GM23248 (cell line): ENCODE data around the gene HOTAIR. TPM values are rescaled to one million over a fixed set of nuclear protein-coding genes. Genes with fewer than 3 reads are reported as not detected.
A peak's percentile ranks its signal among the peaks of the same experiment; 100 is the strongest.

Experiments used
- DNase-seq: peaks from one replicate; pipeline ENCODE4 v3.0.0-alpha.2; 2015
- H2AFZ ChIP-seq: fragments of 200-600 bp; sonication (generic); 2 replicates; pipeline ENCODE4 v1.6.1; 2016; ENCODE audit warnings: antibody characterized with exemption
- H3F3A ChIP-seq: fragments of 200-600 bp; sonication (generic); 2 replicates; pipeline ENCODE4 v1.6.1; 2016; ENCODE audit warnings: mild to moderate bottlenecking, antibody characterized with exemption, mixed run types; ENCODE audit not compliant: insufficient read depth
- H3K27ac ChIP-seq: fragments of 200-600 bp; sonication (generic); 2 replicates; pipeline ENCODE4 v1.5.1; 2016; ENCODE audit warnings: mild to moderate bottlenecking
- H3K27me3 ChIP-seq: fragments of 200-600 bp; sonication (generic); replicated peaks from 2 replicates; pipeline ENCODE4 v1.6.1; 2016; ENCODE audit warnings: mild to moderate bottlenecking; ENCODE audit not compliant: insufficient read depth
- H3K36me3 ChIP-seq: fragments of 200-600 bp; sonication (generic); 2 replicates; pipeline ENCODE4 v1.6.1; 2016; ENCODE audit warnings: low read depth, mild to moderate bottlenecking
- H3K4me1 ChIP-seq: fragments of 200-600 bp; sonication (generic); 2 replicates; pipeline ENCODE4 v1.6.1; 2016; ENCODE audit warnings: mild to moderate bottlenecking; ENCODE audit not compliant: insufficient read depth
- H3K4me2 ChIP-seq: fragments of 200-600 bp; sonication (generic); one replicate; pipeline ENCODE4 v1.6.1; 2016; ENCODE audit warnings: mild to moderate bottlenecking; ENCODE audit not compliant: unreplicated experiment
- H3K4me3 ChIP-seq: fragments of 200-600 bp; sonication (generic); 2 replicates; pipeline ENCODE4 v1.5.1; 2016; ENCODE audit warnings: mild to moderate bottlenecking
- H3K79me2 ChIP-seq: fragments of 200-600 bp; sonication (generic); 2 replicates; pipeline ENCODE4 v1.6.1; 2016; ENCODE audit warnings: mild to moderate bottlenecking; ENCODE audit not compliant: insufficient read depth
- H3K9ac ChIP-seq: fragments of 200-600 bp; sonication (generic); 2 replicates; pipeline ENCODE4 v1.6.1; 2016; ENCODE audit warnings: mild to moderate bottlenecking
- H3K9me2 ChIP-seq: fragments of 200-600 bp; sonication (generic); 2 replicates; pipeline ENCODE4 v1.6.1; 2016; ENCODE audit warnings: mixed run types, mild to moderate bottlenecking, moderate library complexity; ENCODE audit not compliant: insufficient read depth
- H3K9me3 ChIP-seq: fragments of 200-600 bp; sonication (generic); one replicate; pipeline ENCODE4 v1.6.1; 2017; ENCODE audit warnings: low read depth
- H4K20me1 ChIP-seq: fragments of 200-600 bp; sonication (generic); 2 replicates; pipeline ENCODE4 v1.6.0; 2016; ENCODE audit not compliant: insufficient read depth
- EZH2 ChIP-seq: fragments of 200-600 bp; sonication (generic); IDR thresholded peaks from 2 replicates; pipeline ENCODE4 v1.6.1; 2018; ENCODE audit warnings: antibody characterized with exemption, mild to moderate bottlenecking; ENCODE audit not compliant: insufficient read depth, poor library complexity, severe bottlenecking
- EZH2phosphoT487 ChIP-seq: fragments of 200-600 bp; sonication (generic); IDR thresholded peaks from 2 replicates; pipeline ENCODE4 v1.6.1; 2018; ENCODE audit warnings: antibody characterized with exemption, moderate library complexity, mild to moderate bottlenecking, low read depth; ENCODE audit not compliant: insufficient read depth
- WGBS, 2 experiments: methylation state at CpG; one replicate each; pipeline ENCODE4 v1.1.6; 2015 to 2017; ENCODE audit warnings: low lambda C conversion rate in 2 of 2, low coverage in 1 of 2; ENCODE audit errors: missing lambda C conversion rate in 2 of 2; 5-methylcytosine and 5-hydroxymethylcytosine counted together
- in situ Hi-C: fragments of 300-500 bp; cut with MboI; formaldehyde crosslinking; loops from 2 replicates; pipeline ENCODE4 v1.15.0; 2020
- polyA plus RNA-seq: library from polyadenylated mRNA; unstranded; fragments of >200 nt; fragmentation: Nextera tagmentation; extraction: Ambion mirVana; gene quantifications from 2 replicates; pipeline ENCODE4 v1.2.1, GENCODE V29; 2016
- total RNA-seq: library from RNA; depleted of rRNA; stranded (reverse); fragments of >200 nt; shearing (Covaris generic); gene quantifications from 2 replicates; pipeline ENCODE4 v1.2.3, GENCODE V29; 2014

The HOTAIR gene
- total and polyA plus RNA-seq, 2 experiments from 2014 or later, result not detected

DNA sequence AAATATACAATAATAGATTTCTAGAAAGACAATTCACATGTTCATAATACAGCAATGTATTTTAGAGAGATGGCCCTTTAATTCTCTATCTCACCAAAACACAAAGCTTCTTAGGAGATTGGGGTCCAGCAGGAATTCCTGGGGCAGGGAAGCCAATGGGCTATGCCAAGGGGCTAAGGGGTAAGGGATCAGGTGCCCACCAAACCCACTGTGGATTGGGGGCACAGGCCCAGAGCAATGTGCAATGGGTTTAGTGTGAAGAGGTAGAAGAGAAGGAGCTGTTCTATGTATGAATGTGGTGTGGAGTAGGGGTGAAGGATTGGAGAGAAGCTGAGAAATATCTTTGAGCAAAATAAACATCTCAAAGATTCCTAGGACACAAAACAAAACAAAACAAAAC lies 33.6 kb downstream of the HOTAIR start:
- no peaks in the 10 kb centered on the region for H3K9me2 ChIP-seq
- peaks cover 97% of the 10 kb centered on the region for H3K27me3 ChIP-seq
- in situ Hi-C loops, result no loop called here
- H2AFZ ChIP-seq, result no peak overlapping the region
- no peaks in the 10 kb centered on the region for H3F3A ChIP-seq
- no peak overlapping the region for H3K9ac ChIP-seq
- no peak for TF ChIP-seq EZH2
- no peaks in the 10 kb centered on the region for H4K20me1 ChIP-seq
- H3K79me2 ChIP-seq, result no peaks in the 10 kb centered on the region
- no peaks in the 10 kb centered on the region for H3K4me1 ChIP-seq
- no peaks in the 10 kb centered on the region for H3K9me3 ChIP-seq
- no peak overlapping the region for H3K4me2 ChIP-seq
- no peak overlapping the region for H3K27ac ChIP-seq
- no peak overlapping the region for H3K4me3 ChIP-seq
- no peak for DNase-seq
- no peaks in the 10 kb centered on the region for H3K36me3 ChIP-seq

DNA sequence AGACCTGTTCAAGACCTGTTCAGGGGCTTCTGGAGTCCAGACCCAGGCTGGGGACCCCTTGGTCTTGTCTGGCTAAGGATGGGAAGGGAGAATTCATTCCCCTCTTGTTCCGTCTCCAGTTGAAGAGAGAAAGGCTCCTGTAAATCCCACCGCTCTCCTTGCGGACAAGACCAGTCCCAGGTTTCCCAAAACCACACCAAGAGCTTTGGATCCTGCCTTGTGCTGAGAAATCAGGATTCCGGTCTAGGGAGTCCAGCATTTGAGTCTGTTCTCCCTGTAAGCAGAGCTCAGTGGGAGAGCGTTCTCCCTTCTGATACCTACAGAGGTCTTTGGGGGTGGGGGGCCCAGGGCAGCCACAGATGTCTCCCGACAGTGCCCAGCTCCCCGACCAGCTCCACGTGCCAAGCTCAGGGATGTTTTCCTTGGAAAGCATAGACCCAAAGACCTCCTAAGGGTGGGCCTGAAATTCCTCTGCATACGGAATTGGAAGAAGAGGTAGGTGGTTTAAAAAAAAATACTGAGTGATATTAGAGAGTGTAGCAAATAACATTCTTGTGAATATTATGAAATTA lies 34.2 kb downstream of the HOTAIR start:
- no peak overlapping the region for H3K4me2 ChIP-seq
- H3K36me3 ChIP-seq, result no peaks in the 10 kb centered on the region
- no peaks in the 10 kb centered on the region for H3K79me2 ChIP-seq
- no peaks in the 10 kb centered on the region for H3K9me2 ChIP-seq
- TF ChIP-seq EZH2, result peak; percentile 5
- no peak for TF ChIP-seq EZH2phosphoT487
- H4K20me1 ChIP-seq, result no peaks in the 10 kb centered on the region
- in situ Hi-C loops, result no loop called here
- H3K27ac ChIP-seq, result no peak overlapping the region
- WGBS, 2 experiments, result 10 to 14% methylated on average over 9 of the region's 9 CpGs
- H3F3A ChIP-seq, result no peaks in the 10 kb centered on the region
- H3K9ac ChIP-seq, result no peak overlapping the region
- no peak for DNase-seq
- H2AFZ ChIP-seq, result no peak overlapping the region
- no peak overlapping the region for H3K4me3 ChIP-seq
- no peaks in the 10 kb centered on the region for H3K4me1 ChIP-seq
- H3K9me3 ChIP-seq, result no peaks in the 10 kb centered on the region
- H3K27me3 ChIP-seq, result peaks cover 97% of the 10 kb centered on the region

- 0 out of 2 replicates have a peak overlapping the region, but pooled peaks have one; percentile 12 for H3K4me3 ChIP-seq
- no peaks in the 10 kb centered on the region for H3K36me3 ChIP-seq
- H3K27me3 ChIP-seq, result peaks cover 97% of the 10 kb centered on the region
- H3K4me2 ChIP-seq, result peak overlapping the region; percentile 10
- no peaks in the 10 kb centered on the region for H3F3A ChIP-seq
- H3K27ac ChIP-seq, result no peak overlapping the region
- DNase-seq, result peak; percentile 79
- no peaks in the 10 kb centered on the region for H4K20me1 ChIP-seq
- H3K9me3 ChIP-seq, result no peaks in the 10 kb centered on the region
- TF ChIP-seq EZH2phosphoT487 (0 out of 2 replicates have a peak, but pooled peaks have one; percentile 42), EZH2 (peak; percentile 63)
- H3K9ac ChIP-seq, result no peak overlapping the region
- H3K79me2 ChIP-seq, result no peaks in the 10 kb centered on the region
- no peaks in the 10 kb centered on the region for H3K4me1 ChIP-seq
- H2AFZ ChIP-seq, result no peak overlapping the region
- H3K9me2 ChIP-seq, result no peaks in the 10 kb centered on the region
- in situ Hi-C loops, result no loop called here
- WGBS, 2 experiments, result 7 to 8% methylated on average over 36 to 64 of the region's 91 CpGs
Observed at GRCh38 chr12:53939141-53940108, 35.3 kb downstream of the HOTAIR start.

DNA sequence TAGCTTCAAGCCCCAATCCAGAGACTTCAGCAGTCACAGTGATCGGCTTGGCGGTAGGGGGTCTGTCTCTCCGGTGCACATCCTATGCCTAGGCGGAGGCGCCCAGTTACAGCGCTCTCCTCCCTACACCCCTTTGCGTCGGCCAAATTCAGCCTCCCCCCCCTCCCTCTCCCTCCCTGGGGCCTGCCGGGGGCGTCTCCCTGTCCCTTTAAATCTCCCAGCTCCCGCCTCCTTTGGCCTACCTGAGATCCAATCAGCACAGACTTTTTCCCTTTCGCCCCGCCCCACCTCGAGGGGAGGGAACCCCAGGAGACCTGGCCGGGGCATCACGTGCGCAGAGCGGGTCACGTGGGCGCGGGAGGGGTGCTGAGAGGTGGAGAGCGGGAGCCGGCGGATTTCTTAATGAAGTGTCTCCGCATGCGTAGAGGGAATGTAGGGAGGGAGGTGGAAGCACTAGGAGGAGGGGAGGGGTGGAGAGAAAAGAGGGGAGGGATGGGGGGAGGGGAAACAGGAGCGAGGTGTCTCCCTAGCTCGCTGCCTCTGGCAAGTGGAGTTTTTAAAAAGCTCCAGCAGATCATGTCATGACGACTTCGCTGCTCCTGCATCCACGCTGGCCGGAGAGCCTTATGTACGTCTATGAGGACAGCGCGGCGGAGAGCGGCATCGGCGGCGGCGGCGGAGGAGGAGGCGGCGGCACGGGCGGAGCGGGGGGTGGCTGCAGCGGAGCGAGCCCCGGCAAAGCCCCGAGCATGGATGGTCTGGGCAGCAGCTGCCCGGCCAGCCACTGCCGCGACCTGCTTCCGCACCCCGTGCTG lies 36.2 kb downstream of the HOTAIR start, which contains the start of gene HOXC13:
HOXC13 (plus strand) TSS at position 506 of the 815 bp plus-strand sequence; CDS start at position 582, 76 bp downstream.
- in situ Hi-C loops, result no loop called here
- H3K27me3 ChIP-seq, result peaks cover 97% of the 10 kb centered on the region
- H3K9me3 ChIP-seq, result no peaks in the 10 kb centered on the region
- no peaks in the 10 kb centered on the region for H3F3A ChIP-seq
- no peaks in the 10 kb centered on the region for H3K79me2 ChIP-seq
- H3K27ac ChIP-seq, result no peak within 1 kb of the TSS
- H3K4me2 ChIP-seq, result peak within 1 kb of the TSS; percentile 10
- no peak within 1 kb of the TSS for H2AFZ ChIP-seq
- no peaks in the 10 kb centered on the region for H3K36me3 ChIP-seq
- H3K4me1 ChIP-seq, result no peaks in the 10 kb centered on the region
- H4K20me1 ChIP-seq, result no peaks in the 10 kb centered on the region
- TF ChIP-seq EZH2 (no peak), EZH2phosphoT487 (no peak)
- DNase-seq, result peak; percentile 50
- no peaks in the 10 kb centered on the region for H3K9me2 ChIP-seq
- 6 to 9% methylated on average over 27 to 51 of the region's 56 CpGs for WGBS, 2 experiments
- H3K9ac ChIP-seq, result no peak within 1 kb of the TSS
- 0 out of 2 replicates have a peak within 1 kb of the TSS, but pooled peaks have one; percentile 12 for H3K4me3 ChIP-seq
